HepG2 (cell line): Measurements from ENCODE around the gene CXCR4. TPM values are rescaled to one million over a fixed set of nuclear protein-coding genes. Genes with fewer than 3 reads are reported as not detected.

Source experiments
- ATAC-seq: fragments of 200-7000 bp; cut with Tn5 transposase; 3 replicates; pipeline ENCODE4 v1.9.1; 2020; ENCODE audit warnings: mild to moderate bottlenecking, moderate library complexity
- BruUV-seq: library from RNA; stranded (reverse); fragments of 400-500 nt; replicated peaks from 2 replicates; lab custom pipeline; 2021; lab: Mats Ljungman, UMichigan
- CTCF ChIA-PET: fragments of 300-600 bp; formaldehyde crosslinking; extraction: SDS; loops from one replicate; lab custom pipeline; 2021; ENCODE audit warnings: low total read pairs, inconsistent platforms, low intra/inter-chr PET ratio; lab: Yijun Ruan, JAX
- POLR2A ChIA-PET: fragments of 350-600 bp; sonication (Branson Sonifier 250); formaldehyde crosslinking; loops from one replicate; lab custom pipeline; 2020; ENCODE audit warnings: antibody characterized with exemption, inconsistent platforms; lab: Yijun Ruan, JAX
- DNase-seq: peaks from one replicate; pipeline ENCODE4 v3.0.0-alpha.2; 2015; ENCODE audit warnings: low spot score
- FAIRE-seq: peaks from 3 replicates; lab custom pipeline; 2011; peaks lifted over from hg19 to GRCh38; lab: Jason Lieb, UNC
- H2AFZ ChIP-seq: one replicate; pipeline ENCODE4 v1.6.1; 2011; ENCODE audit warnings: low read length, inconsistent platforms
- H3K27ac ChIP-seq: fragments of 300-600 bp; 3 replicates; pipeline ENCODE4 v1.8.0; 2011; ENCODE audit warnings: mixed run types, mild to moderate bottlenecking, mixed read lengths, low read length, inconsistent platforms; ENCODE audit not compliant: insufficient read depth; ENCODE audit errors: extremely low read length
- H3K27me3 ChIP-seq, 2 experiments: fragments of 200-600 bp in 1 of 2; 2 replicates in 1 of 2; 3 replicates in 1 of 2; pipeline versions ENCODE4 v1.6.0 to v1.8.0; 2011; ENCODE audit warnings: low read length in 2 of 2, mild to moderate bottlenecking in 2 of 2, moderate library complexity in 2 of 2, inconsistent platforms in 1 of 2; ENCODE audit not compliant: insufficient read depth in 2 of 2, control insufficient read depth in 1 of 2
- H3K36me3 ChIP-seq, 2 experiments: fragments of 200-600 bp in 1 of 2; replicated peaks in 1 of 2; 2 replicates in 1 of 2; 3 replicates in 1 of 2; pipeline versions ENCODE4 v1.5.1 to v1.8.0; 2011; ENCODE audit warnings: low read length in 2 of 2, inconsistent platforms in 1 of 2; ENCODE audit not compliant: insufficient read depth in 2 of 2, control insufficient read depth in 1 of 2
- H3K4me1 ChIP-seq: 2 replicates; pipeline ENCODE4 v1.5.1; 2012; ENCODE audit warnings: low read length, inconsistent platforms; ENCODE audit not compliant: insufficient read depth
- H3K4me2 ChIP-seq: 2 replicates; pipeline ENCODE4 v1.6.0; 2011; ENCODE audit warnings: low read depth, low read length, inconsistent platforms
- H3K4me3 ChIP-seq, 3 experiments: fragments of 200-600 bp in 1 of 3; sonication (generic), shearing (Covaris generic) in 1 of 3; replicated peaks in 1 of 3; 2 replicates each; pipeline ENCODE4 v1.5.1; 2011 to 2016; ENCODE audit warnings: low read length in 3 of 3, inconsistent platforms in 2 of 3, low read depth in 2 of 3, mild to moderate bottlenecking in 2 of 3, control low read depth in 1 of 3, mixed read lengths in 1 of 3; ENCODE audit not compliant: insufficient read depth in 1 of 3
- H3K79me2 ChIP-seq: one replicate; pipeline ENCODE4 v1.6.1; 2011; ENCODE audit warnings: low read length, inconsistent platforms; ENCODE audit not compliant: insufficient read depth
- H3K9ac ChIP-seq: 2 replicates; pipeline ENCODE4 v1.6.0; 2011; ENCODE audit warnings: mild to moderate bottlenecking, low read depth, low read length, inconsistent platforms; ENCODE audit not compliant: insufficient read depth
- H3K9me3 ChIP-seq: 2 replicates; pipeline ENCODE4 v1.5.1; 2012; ENCODE audit warnings: mild to moderate bottlenecking, low read length
- H4K20me1 ChIP-seq: 2 replicates; pipeline ENCODE4 v1.6.0; 2011; ENCODE audit warnings: inconsistent platforms, mild to moderate bottlenecking, low read length, moderate library complexity; ENCODE audit not compliant: insufficient read depth
- ARNT ChIP-seq: fragments of 450-650 bp; IDR thresholded peaks from 2 replicates; pipeline ENCODE4 v1.6.1; 2017
- FIP1L1 ChIP-seq: fragments of 200-400 bp; formaldehyde crosslinking; IDR thresholded peaks from 2 replicates; pipeline ENCODE4 v1.6.1; 2018; ENCODE audit warnings: low read depth, mild to moderate bottlenecking, low read length, moderate library complexity, borderline replicate concordance; ENCODE audit not compliant: insufficient read depth
- HDAC1 ChIP-seq: sonication (generic); formaldehyde crosslinking; IDR thresholded peaks from 2 replicates; pipeline ENCODE4 v1.5.1; 2020; ENCODE audit warnings: mild to moderate bottlenecking, missing genetic modification reagents
- PHF20 ChIP-seq: sonication (generic); formaldehyde crosslinking; IDR thresholded peaks from 2 replicates; pipeline ENCODE4 v1.5.0; 2020; ENCODE audit warnings: mild to moderate bottlenecking, missing genetic modification reagents
- RFX3 ChIP-seq: IDR thresholded peaks from 2 replicates; pipeline ENCODE4 v1.6.1; 2016; ENCODE audit warnings: missing biosample characterization, missing genetic modification reagents
- SNRNP70 ChIP-seq: fragments of 200-400 bp; formaldehyde crosslinking; IDR thresholded peaks from 2 replicates; pipeline ENCODE4 v1.6.1; 2017; ENCODE audit warnings: mild to moderate bottlenecking, low read depth, low read length, moderate library complexity
- SSRP1 ChIP-seq: IDR thresholded peaks from 2 replicates; pipeline ENCODE4 v1.6.1; 2016; ENCODE audit warnings: control low read depth
- TERF1 ChIP-seq: sonication (generic); formaldehyde crosslinking; IDR thresholded peaks from 2 replicates; pipeline ENCODE4 v1.8.0; 2022; ENCODE audit warnings: mild to moderate bottlenecking, missing genetic modification reagents, moderate library complexity
- ZC3H13 ChIP-seq: sonication (generic); formaldehyde crosslinking; IDR thresholded peaks from 2 replicates; pipeline ENCODE4 v1.8.1; 2023; ENCODE audit warnings: mild to moderate bottlenecking, missing genetic modification reagents, moderate library complexity
- ZMAT3 ChIP-seq: sonication (generic); formaldehyde crosslinking; conservative IDR thresholded peaks from 2 replicates; pipeline ENCODE4 v1.7.0; 2021; ENCODE audit warnings: missing genetic modification reagents
- ZNF256 ChIP-seq: sonication (generic); formaldehyde crosslinking; conservative IDR thresholded peaks from 2 replicates; pipeline ENCODE4 v1.4.0; 2020; ENCODE audit warnings: missing genetic modification reagents
- ZNF264 ChIP-seq: sonication (generic); formaldehyde crosslinking; IDR thresholded peaks from 2 replicates; pipeline ENCODE4 v1.4.0; 2020; ENCODE audit warnings: missing genetic modification reagents
- WGBS: methylation state at CpG from one replicate; pipeline ENCODE4 v1.1.6; 2017; ENCODE audit warnings: low lambda C conversion rate; 5-methylcytosine and 5-hydroxymethylcytosine counted together
- in situ Hi-C: cut with HindIII; loops from 2 replicates; pipeline ENCODE4 v1.10.0; 2017; ENCODE audit warnings: low pct_unique_long_range_greater_than_20kb; ENCODE audit not compliant: extremely low pct_ligation_motif_present
- intact Hi-C: fragments of 100-400 bp; cut with micrococcal nuclease; formaldehyde crosslinking; loops from one replicate; pipeline ENCODE4 v1.10.0; 2022; ENCODE audit not compliant: unreplicated experiment
- polyA plus RNA-seq, 8 experiments: library from polyadenylated mRNA; depleted of rRNA in 3 of 8; stranded (reverse) in 7 of 8; unstranded in 1 of 8; fragments of >200 nt; fragmentation: Illumina TruSeq in 4 of 8; extraction: Trizol in 4 of 8; gene quantifications; 2 replicates each; pipeline versions ENCODE4 v1.2.1 to v1.2.3, GENCODE V29; 2011 to 2016; ENCODE audit warnings: low read depth in 4 of 8, missing spikeins in 1 of 8, mixed read lengths in 1 of 8; ENCODE audit not compliant: insufficient read depth in 1 of 8
- total RNA-seq, 5 experiments: library from RNA; depleted of rRNA; stranded (reverse); fragments of >200 nt; fragmentation: Illumina TruSeq; extraction: Trizol; gene quantifications; 2 replicates each; pipeline ENCODE4 v1.2.3, GENCODE V29; 2016; ENCODE audit warnings: low read depth in 1 of 5

Gene CXCR4
- total and polyA plus RNA-seq, 2 of the 13 experiments (the other 11 are each of a cell fraction or from before 2014, with no cell fraction given), result 0.34 to 0.55 TPM

- TF ChIP-seq RFX3, result no peak
Measured at GRCh38 chr2:136112317-136113208, 5.4 kb downstream of the CXCR4 start (continued).

- intact Hi-C loops, result no loop called here
- in situ Hi-C loops, result no loop called here
- Histone ChIP-seq H3K79me2 (no peaks in the 10 kb centered on the region), H3K4me3 (no peak overlapping the region), H4K20me1 (no peaks in the 10 kb centered on the region), H3K27me3 (peaks cover 0 to 29% of the 10 kb centered on the region in 2 experiments; a peak in 3 of 5 replicates), H3K9me3 (no peaks in the 10 kb centered on the region), H3K36me3 (no peaks in the 10 kb centered on the region), H3K9ac (no peak overlapping the region), H2AFZ (no peak overlapping the region), H3K4me2 (no peak overlapping the region), H3K4me1 (no peaks in the 10 kb centered on the region), H3K27ac (no peak overlapping the region)
- CTCF ChIA-PET, result no interaction called here
- WGBS, result 35% methylated on average over 6 of the region's 6 CpGs
- ATAC-seq (no peak), FAIRE-seq (no peak), DNase-seq (no peak)
- POLR2A ChIA-PET, result no interaction called here
- BruUV-seq, result no TSS peak
- TF ChIP-seq ZNF256 (CRISPR knock-in tag), result no peak
- TF ChIP-seq ARNT, result no peak
- no peak for TF ChIP-seq SSRP1 (CRISPR knock-in tag)
Measured at GRCh38 chr2:136111711-136112110, 6.2 kb downstream of the CXCR4 start.

GRCh38 chr2:136110526-136110925, 7.4 kb downstream of the CXCR4 start:
- BruUV-seq, result no TSS peak
- Histone ChIP-seq H3K79me2 (no peaks in the 10 kb centered on the region), H3K36me3 (no peaks in the 10 kb centered on the region), H3K9me3 (no peaks in the 10 kb centered on the region), H3K4me1 (no peaks in the 10 kb centered on the region), H3K27me3 (peaks cover 0 to 18% of the 10 kb centered on the region in 2 experiments; a peak in 3 of 5 replicates), H2AFZ (no peak overlapping the region), H4K20me1 (no peaks in the 10 kb centered on the region), H3K4me2 (no peak overlapping the region), H3K9ac (no peak overlapping the region), H3K4me3 (no peak overlapping the region), H3K27ac (no peak overlapping the region)
- DNase-seq (no peak), ATAC-seq (no peak), FAIRE-seq (no peak)
- intact Hi-C loops (no loop called here), in situ Hi-C loops (no loop called here)
- WGBS, result 4% methylated on average over 1 of the region's 1 CpG
- ChIA-PET POLR2A (no interaction called here), CTCF (no interaction called here)
- TF ChIP-seq ZMAT3 (CRISPR knock-in tag) (no peak), SNRNP70 (no peak), ZC3H13 (CRISPR knock-in tag) (no peak), ZNF264 (CRISPR knock-in tag) (no peak), PHF20 (CRISPR knock-in tag) (no peak), TERF1 (CRISPR knock-in tag) (no peak), HDAC1 (CRISPR knock-in tag) (no peak), FIP1L1 (no peak)
